ENCODE measurements around the gene FAXC. TPM values are rescaled to one million over a fixed set of nuclear protein-coding genes. Genes with fewer than 3 reads are reported as not detected.

FAXC gene
- total RNA-seq, 2 experiments from 2014 or later: not detected

DNA sequence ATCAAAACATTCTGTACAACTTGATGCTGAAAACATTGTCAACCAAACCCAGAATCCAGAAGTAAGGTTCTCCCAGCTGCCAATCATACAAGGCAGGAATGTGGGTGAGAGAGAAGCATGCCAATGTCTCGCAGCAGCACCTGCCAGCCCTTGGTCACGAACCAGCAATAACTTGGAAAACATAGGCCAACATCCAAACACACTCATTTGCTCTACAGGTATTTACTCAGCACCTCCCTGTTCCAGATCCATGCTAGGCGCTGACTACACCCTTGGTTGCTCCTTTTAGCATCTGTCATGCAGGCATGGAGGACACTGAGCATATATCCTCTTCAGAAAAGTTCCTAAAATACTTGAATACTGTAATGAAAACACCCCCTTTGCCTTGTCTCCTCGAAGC is 63.6 kb downstream of the FAXC start:
- Histone ChIP-seq H3K36me3 (ENCODE audit: insufficient read depth, low read length) (no peaks in the 10 kb centered on the region), H3K4me1 (ENCODE audit: insufficient read depth, low read length) (no peaks in the 10 kb centered on the region), H3K4me3 (ENCODE audit: low read length) (no peak overlapping the region), H3K27ac (ENCODE audit: low read depth in 1 of 2, low read length in 2 of 2) (no peak overlapping the region), H3K9me3 (ENCODE audit: control insufficient read depth in 1 of 2, insufficient read depth in 1 of 2, low read length in 2 of 2) (no peaks in the 10 kb centered on the region), H3K27me3 (ENCODE audit: control insufficient read depth in 1 of 2, insufficient read depth in 2 of 2, low read length in 2 of 2) (no peaks in the 10 kb centered on the region)
- H3K9me3 Mint-ChIP-seq: no peaks in the 10 kb centered on the region
- ChIA-PET CTCF (no interaction called here), POLR2A (no interaction called here)
- TF ChIP-seq, protein P1, sequence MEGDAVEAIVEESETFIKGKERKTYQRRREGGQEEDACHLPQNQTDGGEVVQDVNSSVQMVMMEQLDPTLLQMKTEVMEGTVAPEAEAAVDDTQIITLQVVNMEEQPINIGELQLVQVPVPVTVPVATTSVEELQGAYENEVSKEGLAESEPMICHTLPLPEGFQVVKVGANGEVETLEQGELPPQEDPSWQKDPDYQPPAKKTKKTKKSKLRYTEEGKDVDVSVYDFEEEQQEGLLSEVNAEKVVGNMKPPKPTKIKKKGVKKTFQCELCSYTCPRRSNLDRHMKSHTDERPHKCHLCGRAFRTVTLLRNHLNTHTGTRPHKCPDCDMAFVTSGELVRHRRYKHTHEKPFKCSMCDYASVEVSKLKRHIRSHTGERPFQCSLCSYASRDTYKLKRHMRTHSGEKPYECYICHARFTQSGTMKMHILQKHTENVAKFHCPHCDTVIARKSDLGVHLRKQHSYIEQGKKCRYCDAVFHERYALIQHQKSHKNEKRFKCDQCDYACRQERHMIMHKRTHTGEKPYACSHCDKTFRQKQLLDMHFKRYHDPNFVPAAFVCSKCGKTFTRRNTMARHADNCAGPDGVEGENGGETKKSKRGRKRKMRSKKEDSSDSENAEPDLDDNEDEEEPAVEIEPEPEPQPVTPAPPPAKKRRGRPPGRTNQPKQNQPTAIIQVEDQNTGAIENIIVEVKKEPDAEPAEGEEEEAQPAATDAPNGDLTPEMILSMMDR (IDR thresholded peaks at IDR 0.05): no peak
- H3K36me3 Mint-ChIP-seq (ENCODE audit: low read depth): no peaks in the 10 kb centered on the region
- H3K4me1 Mint-ChIP-seq (ENCODE audit: low read depth): no peaks in the 10 kb centered on the region
- ATAC-seq (ENCODE audit: poor library complexity) (no peak), DNase-seq (no peak)
- H3K27ac Mint-ChIP-seq: no peak overlapping the region
- intact Hi-C loops (cut with DNase I, micrococcal nuclease): no loop called here
- no peak overlapping the region for H3K4me3 Mint-ChIP-seq
- peaks cover 3% of the 10 kb centered on the region for H3K27me3 Mint-ChIP-seq

DNA sequence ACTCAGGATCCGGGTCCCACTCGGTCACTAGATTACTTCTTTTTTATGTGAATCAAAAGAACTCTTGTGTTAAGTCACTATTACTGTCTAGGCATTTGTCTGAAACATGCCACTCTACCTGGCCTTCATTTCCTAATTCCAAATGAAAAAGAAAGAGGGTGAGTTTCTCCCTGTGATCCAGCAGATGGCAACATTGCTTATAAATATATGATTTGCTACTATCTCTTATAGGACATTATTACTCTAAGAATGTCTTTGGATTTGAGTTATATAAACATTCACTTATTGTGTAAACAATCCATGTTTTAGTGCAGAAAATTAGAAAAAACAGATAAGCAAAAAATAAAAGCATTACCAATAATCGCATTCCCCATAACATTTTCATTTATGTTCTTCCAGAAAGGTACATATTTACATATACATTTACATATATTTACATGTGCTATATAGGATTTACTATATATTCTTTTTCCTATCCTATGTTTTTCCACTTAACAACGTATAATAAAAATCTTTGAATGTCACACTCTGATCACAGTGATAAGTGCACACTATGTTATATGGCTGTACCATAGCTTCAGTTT is 66.9 kb downstream of the FAXC start:
- Histone ChIP-seq H3K4me1 (ENCODE audit: insufficient read depth, low read length) (no peaks in the 10 kb centered on the region), H3K4me3 (ENCODE audit: low read length) (no peak overlapping the region), H3K27me3 (ENCODE audit: control insufficient read depth in 1 of 2, insufficient read depth in 2 of 2, low read length in 2 of 2) (no peaks in the 10 kb centered on the region), H3K36me3 (ENCODE audit: insufficient read depth, low read length) (no peaks in the 10 kb centered on the region), H3K9me3 (ENCODE audit: control insufficient read depth in 1 of 2, insufficient read depth in 1 of 2, low read length in 2 of 2) (no peaks in the 10 kb centered on the region), H3K27ac (ENCODE audit: low read depth in 1 of 2, low read length in 2 of 2) (no peak overlapping the region)
- ChIA-PET CTCF (no interaction called here), POLR2A (no interaction called here)
- Mint-ChIP-seq H3K9me3 (no peaks in the 10 kb centered on the region), H3K4me3 (no peak overlapping the region), H3K4me1 (ENCODE audit: low read depth) (no peaks in the 10 kb centered on the region), H3K36me3 (ENCODE audit: low read depth) (no peaks in the 10 kb centered on the region), H3K27me3 (peaks cover 13% of the 10 kb centered on the region), H3K27ac (no peak overlapping the region)
- intact Hi-C loops (cut with DNase I, micrococcal nuclease): no loop called here
- TF ChIP-seq, protein P1 (IDR thresholded peaks at IDR 0.05): no peak
- ATAC-seq (ENCODE audit: poor library complexity): no peak
- DNase-seq: no peak

DNA sequence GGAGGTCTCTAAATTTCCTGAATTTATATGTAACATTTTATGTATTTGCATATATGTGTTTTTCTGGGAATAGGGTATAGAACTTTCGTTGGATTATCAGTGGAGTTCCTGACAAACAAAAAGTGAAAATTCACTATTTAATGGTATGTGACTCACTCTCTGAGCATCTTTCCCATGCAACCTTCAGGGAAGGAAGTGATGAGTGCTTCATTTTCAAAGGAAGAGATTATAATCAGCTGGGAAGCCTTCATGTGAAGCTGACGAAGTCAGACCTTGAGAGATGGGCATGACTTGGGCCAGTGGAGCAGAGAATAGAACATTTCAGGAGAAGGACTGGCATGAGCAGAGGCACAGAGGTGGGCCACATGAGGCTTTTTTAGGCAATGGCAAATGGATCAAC is 72.7 kb downstream of the FAXC start:
- Mint-ChIP-seq H3K9me3 (no peaks in the 10 kb centered on the region), H3K4me1 (ENCODE audit: low read depth) (no peaks in the 10 kb centered on the region), H3K27me3 (peaks cover 28% of the 10 kb centered on the region), H3K36me3 (ENCODE audit: low read depth) (no peaks in the 10 kb centered on the region), H3K4me3 (no peak overlapping the region), H3K27ac (no peak overlapping the region)
- ATAC-seq (ENCODE audit: poor library complexity): no peak
- Histone ChIP-seq H3K9me3 (ENCODE audit: control insufficient read depth in 1 of 2, insufficient read depth in 1 of 2, low read length in 2 of 2) (no peaks in the 10 kb centered on the region), H3K4me3 (ENCODE audit: low read length) (no peak overlapping the region), H3K36me3 (ENCODE audit: insufficient read depth, low read length) (no peaks in the 10 kb centered on the region), H3K27ac (ENCODE audit: low read depth in 1 of 2, low read length in 2 of 2) (no peak overlapping the region), H3K27me3 (ENCODE audit: control insufficient read depth in 1 of 2, insufficient read depth in 2 of 2, low read length in 2 of 2) (peaks cover 0 to 8% of the 10 kb centered on the region in 2 experiments), H3K4me1 (ENCODE audit: insufficient read depth, low read length) (no peaks in the 10 kb centered on the region)
- TF ChIP-seq, protein P1 (IDR thresholded peaks at IDR 0.05): no peak
- DNase-seq: no peak
- intact Hi-C loops (cut with DNase I, micrococcal nuclease): no loop called here
- ChIA-PET POLR2A (no interaction called here), CTCF (no interaction called here)
